ENCODE results near the gene CAPZB.

The CAPZB gene

GRCh38 chr1:19404748-19405147 lies 80.6 kb downstream of the CAPZB start:
- DNase-seq, result no peak

GRCh38 chr1:19403256-19403655 lies 82.1 kb downstream of the CAPZB start:
- no peak for DNase-seq

- DNase-seq, result no peak
Observed at GRCh38 chr1:19402031-19402813, 83.1 kb downstream of the CAPZB start.

GRCh38 chr1:19401535-19401889 lies 83.8 kb downstream of the CAPZB start:
- no peak for DNase-seq

GRCh38 chr1:19400875-19401534 lies 84.3 kb downstream of the CAPZB start:
- no peak for DNase-seq

- no peak for DNase-seq
Observed at GRCh38 chr1:19400192-19400611, 85.1 kb downstream of the CAPZB start.

- DNase-seq, result no peak
Observed at GRCh38 chr1:19398309-19398760, 87.0 kb downstream of the CAPZB start.

GRCh38 chr1:19397217-19397945 lies 88.0 kb downstream of the CAPZB start:
- no peak for DNase-seq

- DNase-seq, result no peak
Observed at GRCh38 chr1:19396280-19396679, 89.1 kb downstream of the CAPZB start.

GRCh38 chr1:19395678-19396192 lies 89.6 kb downstream of the CAPZB start:
- DNase-seq, result no peak

GRCh38 chr1:19393046-19393445 lies 92.3 kb downstream of the CAPZB start:
- DNase-seq, result no peak

GRCh38 chr1:19392221-19392620 lies 93.1 kb downstream of the CAPZB start:
- DNase-seq, result no peak

- DNase-seq, result no peak
Observed at GRCh38 chr1:19391596-19391981, 93.8 kb downstream of the CAPZB start.

GRCh38 chr1:19390901-19391595 lies 94.3 kb downstream of the CAPZB start:
- DNase-seq, result peak; percentile 60

- no peak for DNase-seq
Observed at GRCh38 chr1:19390166-19390850, 95.0 kb downstream of the CAPZB start.

GRCh38 chr1:19388980-19389379 lies 96.4 kb downstream of the CAPZB start:
- no peak for DNase-seq

GRCh38 chr1:19387045-19387467 lies 98.3 kb downstream of the CAPZB start:
- DNase-seq, result no peak

- no peak for DNase-seq
Observed at GRCh38 chr1:19385869-19386591, 99.3 kb downstream of the CAPZB start.

- DNase-seq, result no peak
Observed at GRCh38 chr1:19385221-19385620, 100.1 kb downstream of the CAPZB start.

GRCh38 chr1:19384772-19385187 lies 100.6 kb downstream of the CAPZB start:
- DNase-seq, result no peak

- no peak for DNase-seq
Observed at GRCh38 chr1:19384113-19384512, 101.2 kb downstream of the CAPZB start.

- no peak for DNase-seq
Observed at GRCh38 chr1:19382222-19382621, 103.1 kb downstream of the CAPZB start.

Measured in activated CD8-positive, alpha-beta memory T cell treated with anti-CD3 and anti-CD28 coated beads, Interleukin-2, amount 50 U/mL, for 4 hours (primary cell).